Activated CD4-positive, alpha-beta memory T cell treated with anti-CD3 and anti-CD28 coated beads for 36 hours (primary cell): ENCODE results near the gene YIPF3. TPM values are rescaled to one million over a fixed set of nuclear protein-coding genes. Genes with fewer than 3 reads are reported as not detected.
"Not testable (repeated sequence)": the region's sequence is repeated elsewhere in the genome, so short reads cannot be mapped to it uniquely, and the experiment has no call there.

Experiments
- CTCF ChIA-PET: fragments of 350-600 bp; sonication (Branson Sonifier 250); formaldehyde crosslinking; loops from one replicate; lab custom pipeline; 2021; ENCODE audit warnings: antibody characterized with exemption, inconsistent platforms; lab: Charles Lee
- POLR2A ChIA-PET: fragments of 350-600 bp; sonication (Branson Sonifier 250); formaldehyde crosslinking; loops from one replicate; lab custom pipeline; 2021; ENCODE audit warnings: antibody characterized with exemption; lab: Charles Lee
- DNase-seq: peaks from one replicate; pipeline ENCODE4 v3.0.0-alpha.2; 2020
- H3K27ac Mint-ChIP-seq: one replicate; pipeline ENCODE4 v1.8.0; 2021; ENCODE audit warnings: mixed read lengths
- H3K27me3 Mint-ChIP-seq: one replicate; pipeline ENCODE4 v1.8.0; 2021; ENCODE audit warnings: mixed read lengths
- H3K36me3 Mint-ChIP-seq: one replicate; pipeline ENCODE4 v1.8.0; 2021; ENCODE audit warnings: mixed read lengths
- H3K4me1 Mint-ChIP-seq: one replicate; pipeline ENCODE4 v1.8.0; 2021; ENCODE audit warnings: low read depth, mixed read lengths
- H3K4me3 Mint-ChIP-seq: one replicate; pipeline ENCODE4 v1.8.0; 2021; ENCODE audit warnings: mild to moderate bottlenecking, mixed read lengths
- H3K9me3 Mint-ChIP-seq: one replicate; pipeline ENCODE4 v1.8.0; 2021; ENCODE audit warnings: mixed read lengths
- intact Hi-C: fragments of 100-400 bp; cut with micrococcal nuclease; formaldehyde crosslinking; loops from one replicate; pipeline ENCODE4 v1.15.1; 2023
- total RNA-seq, 2 experiments: library from RNA; stranded (reverse); gene quantifications; one replicate each; pipeline ENCODE4 v1.2.3, GENCODE V29; 2021

Gene YIPF3
- total RNA-seq, 2 experiments from 2014 or later: 38.3 to 39.3 TPM

GRCh38 chr6:43499028-43499815 is 17.5 kb downstream of the YIPF3 start:
- no peaks in the 10 kb centered on the region for H3K27me3 Mint-ChIP-seq
- CTCF ChIA-PET: interaction anchor here (2.2 kb wide), 1 partner anchor 9 kb away, joined by 9 read pairs; no protein-coding TSS in a partner anchor
- no peaks in the 10 kb centered on the region for H3K9me3 Mint-ChIP-seq
- peaks cover 9% of the 10 kb centered on the region for H3K36me3 Mint-ChIP-seq
- no peak overlapping the region for H3K27ac Mint-ChIP-seq
- peaks cover 13% of the 10 kb centered on the region for H3K4me1 Mint-ChIP-seq
- POLR2A ChIA-PET: no interaction called here
- DNase-seq: no peak
- intact Hi-C loops: no loop called here
- no peak overlapping the region for H3K4me3 Mint-ChIP-seq

- H3K27me3 Mint-ChIP-seq, H3K4me3 Mint-ChIP-seq, POLR2A ChIA-PET, H3K36me3 Mint-ChIP-seq, intact Hi-C loops, H3K9me3 Mint-ChIP-seq, DNase-seq, H3K27ac Mint-ChIP-seq: not testable (repeated sequence)
- CTCF ChIA-PET: interaction anchor here (1.1 to 2.2 kb wide), 2 partner anchors 10 to 236 kb away, joined by 3 to 9 read pairs; no protein-coding TSS in a partner anchor
- H3K4me1 Mint-ChIP-seq: peaks cover 20% of the 10 kb centered on the region
Observed at GRCh38 chr6:43498291-43498690, 18.4 kb downstream of the YIPF3 start.

DNA sequence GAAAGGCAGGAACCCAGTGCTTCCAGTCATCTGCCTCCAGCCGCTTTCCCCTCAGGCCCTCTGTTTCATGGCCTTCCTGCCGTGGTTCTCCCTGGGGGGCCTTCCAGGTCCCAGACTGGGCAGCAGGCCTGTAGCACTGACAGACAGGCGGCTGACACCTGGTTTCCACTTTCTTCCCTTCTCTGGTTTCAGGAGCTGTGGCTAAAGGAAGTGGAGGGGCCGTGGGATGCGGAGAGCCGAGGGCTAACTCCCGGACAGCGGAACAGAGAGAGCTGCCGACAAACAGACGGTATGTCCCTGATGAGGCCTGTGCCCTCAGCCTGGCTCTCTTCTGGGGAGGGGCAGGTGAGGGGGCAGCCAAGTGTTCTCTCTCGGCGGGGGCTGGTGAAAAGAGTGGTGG is 19.0 kb downstream of the YIPF3 start:
- H3K27me3 Mint-ChIP-seq: no peaks in the 10 kb centered on the region
- peaks cover 23% of the 10 kb centered on the region for H3K4me1 Mint-ChIP-seq
- intact Hi-C loops: no loop called here
- H3K9me3 Mint-ChIP-seq: no peaks in the 10 kb centered on the region
- CTCF ChIA-PET: interaction anchor here (1.1 to 2.2 kb wide), 2 partner anchors 10 to 235 kb away, joined by 3 to 9 read pairs; no protein-coding TSS in a partner anchor
- DNase-seq: no peak
- H3K4me3 Mint-ChIP-seq: no peak overlapping the region
- POLR2A ChIA-PET: no interaction called here
- no peak overlapping the region for H3K27ac Mint-ChIP-seq
- H3K36me3 Mint-ChIP-seq: peaks cover 2% of the 10 kb centered on the region

DNA sequence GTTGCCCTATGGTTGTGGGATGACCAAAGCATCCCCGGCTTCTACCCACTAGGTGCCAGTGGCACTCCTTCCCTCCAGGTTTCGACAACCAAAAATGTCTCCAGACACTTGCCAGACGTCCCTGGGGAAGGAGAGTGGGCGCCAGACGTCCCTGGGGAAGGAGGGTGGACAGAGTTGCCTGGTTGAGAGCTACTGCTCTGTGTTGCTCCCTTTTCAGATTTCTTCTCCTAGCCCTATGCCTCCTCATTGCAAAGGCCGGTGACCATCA is 19.7 kb downstream of the YIPF3 start:
- intact Hi-C loops: no loop called here
- ChIA-PET POLR2A (no interaction called here), CTCF (interaction anchor here (0.9 kb wide), 1 partner anchor 13 kb away, joined by 3 read pairs; the partner anchor contains the start of gene LRRC73)
- Mint-ChIP-seq H3K27ac (no peak overlapping the region), H3K36me3 (peaks cover 2% of the 10 kb centered on the region), H3K4me3 (no peak overlapping the region), H3K27me3 (no peaks in the 10 kb centered on the region), H3K4me1 (peaks cover 25% of the 10 kb centered on the region), H3K9me3 (no peaks in the 10 kb centered on the region)
- no peak for DNase-seq

GRCh38 chr6:43496370-43497128 is 20.2 kb downstream of the YIPF3 start:
- intact Hi-C loops: no loop called here
- Mint-ChIP-seq H3K4me1 (peaks cover 25% of the 10 kb centered on the region), H3K27ac (no peak overlapping the region), H3K4me3 (no peak overlapping the region), H3K9me3 (no peaks in the 10 kb centered on the region), H3K27me3 (no peaks in the 10 kb centered on the region), H3K36me3 (peaks cover 2% of the 10 kb centered on the region)
- CTCF ChIA-PET: interaction anchor here (0.8 to 4.5 kb wide), 3 partner anchors 10 to 19 kb away, joined by 3 to 40 read pairs (median 4); partner anchors contain the start of genes LRRC73 and TJAP1
- POLR2A ChIA-PET: no interaction called here
- DNase-seq: peak; percentile 34

- Mint-ChIP-seq H3K27me3 (no peaks in the 10 kb centered on the region), H3K4me1 (peaks cover 25% of the 10 kb centered on the region), H3K27ac (peak overlapping the region; percentile 49), H3K36me3 (no peaks in the 10 kb centered on the region), H3K9me3 (no peaks in the 10 kb centered on the region), H3K4me3 (no peak overlapping the region)
- DNase-seq: no peak
- intact Hi-C loops: no loop called here
- ChIA-PET CTCF (interaction anchor here (1.1 to 4.5 kb wide), 5 partner anchors 11 to 266 kb away, joined by 4 to 40 read pairs (median 4); partner anchors contain the start of genes CRIP3 and DNPH1), POLR2A (interaction anchor here (1.2 kb wide), 1 partner anchor 18 kb away, joined by 3 read pairs; no protein-coding TSS in a partner anchor)
Observed at GRCh38 chr6:43495409-43495941, 21.3 kb downstream of the YIPF3 start.

DNA sequence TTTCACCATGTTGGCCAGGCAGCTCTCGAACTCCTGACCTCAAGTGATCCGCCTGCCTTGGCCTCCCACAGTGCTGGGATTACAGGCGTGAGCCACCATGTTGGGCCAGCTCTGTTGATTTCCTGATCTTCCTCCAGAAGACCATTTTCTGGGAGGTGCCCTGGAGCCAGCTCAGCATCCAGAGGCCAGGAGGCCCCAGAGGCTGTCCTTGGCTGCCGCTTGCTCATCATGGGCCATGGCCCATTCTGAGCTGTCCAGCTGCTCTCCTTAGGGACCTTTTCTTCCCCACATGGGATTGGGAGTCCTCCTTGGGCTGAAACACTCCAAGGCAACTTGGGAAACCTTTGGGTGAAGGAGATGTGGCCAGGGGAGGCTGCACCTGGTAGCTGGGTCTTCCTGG is 22.0 kb downstream of the YIPF3 start:
- CTCF ChIA-PET: interaction anchor here (1.1 to 4.5 kb wide), 5 partner anchors 11 to 265 kb away, joined by 4 to 40 read pairs (median 4); partner anchors contain the start of genes CRIP3 and DNPH1
- intact Hi-C loops: no loop called here
- H3K27ac Mint-ChIP-seq: no peak overlapping the region
- H3K36me3 Mint-ChIP-seq: peaks cover 2% of the 10 kb centered on the region
- H3K27me3 Mint-ChIP-seq: no peaks in the 10 kb centered on the region
- H3K4me1 Mint-ChIP-seq: peaks cover 25% of the 10 kb centered on the region
- no peak for DNase-seq
- H3K4me3 Mint-ChIP-seq: no peak overlapping the region
- no peaks in the 10 kb centered on the region for H3K9me3 Mint-ChIP-seq
- POLR2A ChIA-PET: interaction anchor here (0.5 to 1.2 kb wide), 2 partner anchors 17 to 52 kb away, joined by 3 to 6 read pairs; no protein-coding TSS in a partner anchor

- Mint-ChIP-seq H3K4me1 (peaks cover 25% of the 10 kb centered on the region), H3K4me3 (no peak overlapping the region), H3K27ac (no peak overlapping the region), H3K36me3 (peaks cover 2% of the 10 kb centered on the region), H3K9me3 (no peaks in the 10 kb centered on the region), H3K27me3 (no peaks in the 10 kb centered on the region)
- intact Hi-C loops: no loop called here
- ChIA-PET POLR2A (interaction anchor here (0.5 to 1.2 kb wide), 2 partner anchors 17 to 52 kb away, joined by 3 to 6 read pairs; no protein-coding TSS in a partner anchor), CTCF (interaction anchor here (1.1 to 4.5 kb wide), 4 partner anchors 12 to 265 kb away, joined by 4 to 40 read pairs (median 6); partner anchors contain the start of genes CRIP3 and DNPH1)
- no peak for DNase-seq
Observed at GRCh38 chr6:43494321-43494720, 22.4 kb downstream of the YIPF3 start.

DNA sequence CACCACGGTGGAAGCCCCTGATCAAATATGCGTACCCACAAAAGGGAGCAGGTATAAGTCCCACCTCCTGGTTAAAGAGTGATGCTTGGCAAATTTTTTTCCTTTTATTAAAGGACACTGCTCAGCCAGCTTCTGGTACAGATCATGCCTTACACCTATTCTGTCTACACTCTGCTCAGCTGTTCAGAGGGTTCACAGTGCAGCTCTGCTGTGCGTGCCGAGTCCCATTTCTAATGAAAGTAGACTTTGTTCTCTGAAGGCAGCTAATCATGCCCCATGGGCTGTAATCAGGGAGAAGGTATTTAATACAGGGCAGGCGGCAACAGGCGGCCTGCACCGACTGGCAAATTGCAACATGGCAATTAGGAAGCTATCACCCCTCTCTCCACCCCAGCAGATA is 22.9 kb downstream of the YIPF3 start:
- ChIA-PET POLR2A (interaction anchor here (1.0 kb wide), 1 partner anchor 13 kb away, joined by 3 read pairs; no protein-coding TSS in a partner anchor), CTCF (interaction anchor here (2.7 to 4.5 kb wide), 2 partner anchors 12 to 264 kb away, joined by 7 to 40 read pairs; partner anchors contain the start of gene DNPH1)
- intact Hi-C loops: no loop called here
- Mint-ChIP-seq H3K9me3 (no peaks in the 10 kb centered on the region), H3K27ac (no peak overlapping the region), H3K27me3 (no peaks in the 10 kb centered on the region), H3K4me3 (no peak overlapping the region), H3K36me3 (peaks cover 2% of the 10 kb centered on the region), H3K4me1 (peaks cover 25% of the 10 kb centered on the region)
- no peak for DNase-seq

DNA sequence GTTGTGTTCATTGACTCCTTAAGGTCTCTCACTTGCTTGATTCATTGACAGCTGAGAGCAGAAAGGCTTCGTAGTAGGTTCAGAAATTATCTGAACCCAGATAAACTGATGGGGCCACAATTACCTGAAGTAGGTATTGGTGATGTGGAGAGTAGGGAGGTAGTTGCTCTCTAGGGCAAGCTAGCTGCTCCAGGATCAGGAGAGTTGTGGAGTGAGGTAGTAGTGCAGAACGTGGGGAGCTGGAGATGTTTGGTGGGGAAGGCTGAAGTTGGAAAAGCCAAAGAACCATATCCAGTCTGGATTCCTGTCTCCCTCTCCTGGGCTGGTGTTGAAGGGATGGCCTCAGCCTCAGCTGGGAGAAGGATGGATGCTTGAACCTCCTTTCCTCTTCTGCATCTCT is 23.5 kb downstream of the YIPF3 start:
- Mint-ChIP-seq H3K27ac (no peak overlapping the region), H3K4me1 (peaks cover 25% of the 10 kb centered on the region)

DNA sequence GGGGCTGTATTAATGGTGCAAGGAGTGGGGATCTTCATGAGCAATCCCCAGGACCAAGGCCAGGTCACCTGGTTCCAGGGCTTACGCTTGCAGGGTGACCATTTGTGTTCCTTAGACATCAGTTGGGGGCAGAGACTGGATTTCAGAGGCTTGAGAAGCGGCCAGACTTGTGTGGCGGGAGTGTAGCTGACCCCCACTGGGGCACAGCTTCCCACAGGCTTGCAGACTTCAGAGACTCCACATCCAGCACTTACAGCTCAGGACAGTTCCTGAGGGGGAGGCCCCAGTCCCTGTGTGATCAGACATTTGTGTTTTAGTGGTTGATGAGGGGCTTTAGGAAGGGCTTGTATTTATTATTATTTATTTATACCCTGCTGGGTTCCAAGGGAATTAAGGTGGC is 24.1 kb downstream of the YIPF3 start:
- peaks cover 2% of the 10 kb centered on the region for H3K36me3 Mint-ChIP-seq
- no peak overlapping the region for H3K4me3 Mint-ChIP-seq
- ChIA-PET CTCF (interaction anchor here (1.0 to 4.5 kb wide), 2 partner anchors 13 to 37 kb away, joined by 3 to 40 read pairs; partner anchors contain the start of gene DLK2), POLR2A (interaction anchor here (1.4 kb wide), 1 partner anchor 45 kb away, joined by 3 read pairs; no protein-coding TSS in a partner anchor)
- peaks cover 25% of the 10 kb centered on the region for H3K4me1 Mint-ChIP-seq
- no peaks in the 10 kb centered on the region for H3K27me3 Mint-ChIP-seq
- intact Hi-C loops: no loop called here
- no peak overlapping the region for H3K27ac Mint-ChIP-seq
- no peak for DNase-seq
- no peaks in the 10 kb centered on the region for H3K9me3 Mint-ChIP-seq

More for the DNA sequence above, 23.5 kb downstream of the YIPF3 start:
- POLR2A ChIA-PET: interaction anchor here (1.0 kb wide), 1 partner anchor 14 kb away, joined by 3 read pairs; no protein-coding TSS in a partner anchor
- Mint-ChIP-seq H3K4me3 (no peak overlapping the region), H3K9me3 (no peaks in the 10 kb centered on the region), H3K27me3 (no peaks in the 10 kb centered on the region), H3K36me3 (peaks cover 2% of the 10 kb centered on the region)
- DNase-seq: no peak
- intact Hi-C loops: no loop called here
- CTCF ChIA-PET: interaction anchor here (2.7 to 4.5 kb wide), 2 partner anchors 13 to 264 kb away, joined by 7 to 40 read pairs; partner anchors contain the start of gene DNPH1
